Cardiac fibroblast (primary cell): ENCODE data around the gene PRKD1.

Experiments used
- DNase-seq, 2 donors: peaks; one replicate each; pipeline versions ENCODE4 v3.0.0 to v3.0.0-alpha.2; 2010; ENCODE audit warnings: low read depth in 2 of 2
- H3K4me3 ChIP-seq, 2 donors: replicated peaks in 1 of 2; 1 replicate in 1 of 2; 2 replicates in 1 of 2; pipeline ENCODE4 v1.5.1; 2011; ENCODE audit warnings: low read depth in 2 of 2, low read length in 2 of 2, mild to moderate bottlenecking in 2 of 2, moderate library complexity in 1 of 2
- CTCF ChIP-seq: IDR thresholded peaks from one replicate; pipeline ENCODE4 v1.5.1; 2011; ENCODE audit warnings: low read depth, mild to moderate bottlenecking, low read length, inconsistent platforms

Gene PRKD1

GRCh38 chr14:29527286-29527685 is 400.4 kb downstream of the PRKD1 start:
- DNase-seq, result no peak
- TF ChIP-seq CTCF, result no peak
- H3K4me3 ChIP-seq, result no peak overlapping the region
